Gastrocnemius medialis (tissue), 4 donors: ENCODE results near the gene MTFR1L. TPM values are rescaled to one million over a fixed set of nuclear protein-coding genes. Genes with fewer than 3 reads are reported as not detected.

Experiments
- ATAC-seq, 2 donors: fragments of 150-250 bp; one replicate each; pipeline ENCODE4 v1.9.1; 2016
- DNase-seq, 2 donors: peaks; one replicate each; pipeline ENCODE4 v3.0.0-alpha.2; 2019
- H3K27ac ChIP-seq, 4 donors: fragments of 200-600 bp; sonication (generic); 1 replicate in 1 of 4; 2 replicates in 3 of 4; pipeline ENCODE4 v1.5.1; 2016 to 2018; ENCODE audit warnings: mild to moderate bottlenecking in 2 of 4, moderate library complexity in 1 of 4
- H3K27me3 ChIP-seq, 3 donors: fragments of 200-600 bp; sonication (generic) in 2 of 3; 1 replicate in 1 of 3; 2 replicates in 2 of 3; pipeline versions ENCODE4 v1.5.1 to v1.6.0; 2016 to 2019; ENCODE audit warnings: mild to moderate bottlenecking in 1 of 3, moderate library complexity in 1 of 3
- H3K36me3 ChIP-seq, 2 donors: fragments of 200-600 bp; sonication (generic) in 1 of 2; one replicate each; pipeline ENCODE4 v1.5.1; 2017 to 2018
- H3K4me1 ChIP-seq, 2 donors: fragments of 200-600 bp; sonication (generic) in 1 of 2; one replicate each; pipeline ENCODE4 v1.5.1; 2016 to 2017; ENCODE audit warnings: mild to moderate bottlenecking in 2 of 2
- H3K4me3 ChIP-seq, 4 donors: fragments of 200-600 bp; sonication (generic) in 3 of 4; 1 replicate in 1 of 4; 2 replicates in 3 of 4; pipeline ENCODE4 v1.5.1; 2016 to 2019; ENCODE audit warnings: mild to moderate bottlenecking in 2 of 4
- H3K9me3 ChIP-seq, 3 donors: fragments of 200-600 bp; sonication (generic) in 2 of 3; 1 replicate in 1 of 3; 2 replicates in 2 of 3; pipeline ENCODE4 v1.5.1; 2016 to 2019
- POLR2A ChIP-seq, 2 donors: fragments of 450-650 bp; IDR thresholded peaks; one replicate each; pipeline ENCODE4 v1.6.1; 2017; ENCODE audit warnings: antibody characterized with exemption in 2 of 2, mild to moderate bottlenecking in 2 of 2, moderate library complexity in 2 of 2
- in situ Hi-C, 4 donors: fragments of 200-750 bp; cut with MboI; loops; one replicate each; pipeline versions ENCODE4 v1.15.0 to v1.8.0; 2017; ENCODE audit warnings: low sequenced_read_pairs in 4 of 4
- intact Hi-C: fragments of 100-400 bp; cut with DNase I; formaldehyde crosslinking; loops from one replicate; pipeline ENCODE4 v1.15.1; 2023; ENCODE audit warnings: low total_unique reads
- total RNA-seq, 4 donors: library from RNA; depleted of rRNA; stranded (reverse); fragments of >200 nt; gene quantifications; one replicate each; pipeline versions ENCODE4 v1.1.0 to v1.2.3, GENCODE V29; 2016
- TF ChIP-seq, protein P1 (sequence below), 5 experiments: fragments of 450-650 bp in 3 of 5; fragments of 200-600 bp in 2 of 5; sonication (generic) in 2 of 5; IDR thresholded peaks in 4 of 5; conservative IDR thresholded peaks in 1 of 5; 1 replicate in 4 of 5; 2 replicates in 1 of 5; pipeline ENCODE4 v1.5.1; 2016 to 2019; ENCODE audit warnings: antibody characterized with exemption in 5 of 5, mild to moderate bottlenecking in 3 of 5, moderate library complexity in 3 of 5

Gene MTFR1L
- total RNA-seq, 4 donors from 2014 or later = 123 to 186 (median 170) TPM

- no peak for ATAC-seq
These were observed 9.3 kb downstream of the MTFR1L start for GRCh38 chr1:25829046-25829445.

GRCh38 chr1:25831569-25832196, 11.9 kb downstream of the MTFR1L start:
- Histone ChIP-seq H3K36me3 (peaks cover 0 to 83% of the 10 kb centered on the region in 2 donors), H3K27ac (no peak overlapping the region), H3K4me3 (no peak overlapping the region), H3K27me3 (no peaks in the 10 kb centered on the region), H3K9me3 (no peaks in the 10 kb centered on the region), H3K4me1 (no peaks in the 10 kb centered on the region)
- no peak for DNase-seq
- in situ Hi-C loops (no loop called here), intact Hi-C loops (no loop called here)
- ATAC-seq = no peak
- no peak for TF ChIP-seq POLR2A (IDR thresholded peaks at IDR 0.05)
- TF ChIP-seq, protein P1, sequence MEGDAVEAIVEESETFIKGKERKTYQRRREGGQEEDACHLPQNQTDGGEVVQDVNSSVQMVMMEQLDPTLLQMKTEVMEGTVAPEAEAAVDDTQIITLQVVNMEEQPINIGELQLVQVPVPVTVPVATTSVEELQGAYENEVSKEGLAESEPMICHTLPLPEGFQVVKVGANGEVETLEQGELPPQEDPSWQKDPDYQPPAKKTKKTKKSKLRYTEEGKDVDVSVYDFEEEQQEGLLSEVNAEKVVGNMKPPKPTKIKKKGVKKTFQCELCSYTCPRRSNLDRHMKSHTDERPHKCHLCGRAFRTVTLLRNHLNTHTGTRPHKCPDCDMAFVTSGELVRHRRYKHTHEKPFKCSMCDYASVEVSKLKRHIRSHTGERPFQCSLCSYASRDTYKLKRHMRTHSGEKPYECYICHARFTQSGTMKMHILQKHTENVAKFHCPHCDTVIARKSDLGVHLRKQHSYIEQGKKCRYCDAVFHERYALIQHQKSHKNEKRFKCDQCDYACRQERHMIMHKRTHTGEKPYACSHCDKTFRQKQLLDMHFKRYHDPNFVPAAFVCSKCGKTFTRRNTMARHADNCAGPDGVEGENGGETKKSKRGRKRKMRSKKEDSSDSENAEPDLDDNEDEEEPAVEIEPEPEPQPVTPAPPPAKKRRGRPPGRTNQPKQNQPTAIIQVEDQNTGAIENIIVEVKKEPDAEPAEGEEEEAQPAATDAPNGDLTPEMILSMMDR (IDR thresholded peaks at IDR 0.05 in 4 of 5, conservative IDR thresholded peaks at IDR 0.05 in 1 of 5) = no peak

More at GRCh38 chr1:25829046-25829445, 9.3 kb downstream of the MTFR1L start:
- DNase-seq = no peak
- H3K27me3 ChIP-seq = no peaks in the 10 kb centered on the region
- in situ Hi-C loops = no loop called here
- peaks cover 0 to 80% of the 10 kb centered on the region in 2 donors for H3K36me3 ChIP-seq
- H3K9me3 ChIP-seq = no peaks in the 10 kb centered on the region
- no peak overlapping the region for H3K4me3 ChIP-seq
- intact Hi-C loops = no loop called here
- no peak overlapping the region for H3K27ac ChIP-seq
- TF ChIP-seq, protein P1 (IDR thresholded peaks at IDR 0.05 in 4 of 5, conservative IDR thresholded peaks at IDR 0.05 in 1 of 5) = no peak
- TF ChIP-seq POLR2A (IDR thresholded peaks at IDR 0.05) = no peak
- peaks cover 6 to 14% of the 10 kb centered on the region in 2 donors for H3K4me1 ChIP-seq

- no peak for TF ChIP-seq POLR2A (IDR thresholded peaks at IDR 0.05)
- TF ChIP-seq, protein P1 (IDR thresholded peaks at IDR 0.05 in 4 of 5, conservative IDR thresholded peaks at IDR 0.05 in 1 of 5) = no peak
- no peak overlapping the region for H3K27ac ChIP-seq
- peaks cover 0 to 75% of the 10 kb centered on the region in 2 donors for H3K36me3 ChIP-seq
- H3K4me1 ChIP-seq = no peaks in the 10 kb centered on the region
- DNase-seq (no peak), ATAC-seq (no peak)
- no peaks in the 10 kb centered on the region for H3K27me3 ChIP-seq
- no peaks in the 10 kb centered on the region for H3K9me3 ChIP-seq
- intact Hi-C loops = no loop called here
- in situ Hi-C loops = no loop called here
- H3K4me3 ChIP-seq = no peak overlapping the region
These were observed 12.7 kb downstream of the MTFR1L start for GRCh38 chr1:25832336-25833037.

- in situ Hi-C loops (no loop called here), intact Hi-C loops (no loop called here)
- Histone ChIP-seq H3K4me3 (no peak overlapping the region), H3K36me3 (peaks cover 0 to 68% of the 10 kb centered on the region in 2 donors), H3K4me1 (no peaks in the 10 kb centered on the region), H3K27me3 (no peaks in the 10 kb centered on the region), H3K27ac (no peak overlapping the region), H3K9me3 (no peaks in the 10 kb centered on the region)
- no peak for TF ChIP-seq POLR2A (IDR thresholded peaks at IDR 0.05)
- TF ChIP-seq, protein P1 (IDR thresholded peaks at IDR 0.05 in 4 of 5, conservative IDR thresholded peaks at IDR 0.05 in 1 of 5) = no peak
- DNase-seq (no peak), ATAC-seq (no peak)
These were observed 13.4 kb downstream of the MTFR1L start for GRCh38 chr1:25833158-25833557.
